ENCODE data around the gene FSIP1.

The FSIP1 gene

DNA sequence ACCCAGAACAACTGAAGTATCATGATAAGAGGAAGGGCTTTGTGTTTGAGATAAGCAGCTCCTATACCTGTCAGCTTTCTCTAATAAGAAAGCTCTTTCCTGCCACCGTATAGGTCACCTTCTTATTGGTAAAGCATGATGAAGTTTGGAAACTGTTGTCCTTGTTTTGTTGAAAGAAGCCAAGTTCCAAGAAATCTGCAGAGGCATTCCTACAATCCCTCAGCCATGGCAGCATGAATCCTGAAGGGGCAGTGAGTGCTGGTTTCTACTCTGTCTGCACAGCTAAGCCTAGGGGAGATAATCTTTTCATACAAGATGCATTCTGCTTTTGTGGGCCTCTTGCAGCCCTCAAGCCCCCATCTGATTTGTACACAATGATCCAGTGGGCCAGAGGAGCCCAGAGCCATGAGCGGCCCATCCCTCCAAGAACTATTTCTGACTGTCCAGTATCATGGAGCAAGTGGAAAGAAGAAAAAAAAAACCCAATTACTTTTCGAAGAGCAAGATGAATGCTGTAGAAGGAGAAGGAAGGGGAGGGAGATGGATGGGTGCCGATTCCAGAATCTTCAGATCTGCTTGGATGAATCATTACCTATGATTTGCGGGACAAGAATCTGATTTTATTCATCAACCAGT lies 203.7 kb downstream of the FSIP1 start:
- peaks cover 3 to 58% (median 42%) of the 10 kb centered on the region in 5 donors for H3K4me1 ChIP-seq (ENCODE audit: control insufficient read depth in 5 of 5, insufficient read depth in 5 of 5, low read length in 5 of 5)
- H3K27ac ChIP-seq (ENCODE audit: low read depth, low read length), result peak overlapping the region; percentile 68
- H3K9ac ChIP-seq (ENCODE audit: low read length in 5 of 5), result no peak overlapping the region
- H3K4me3 ChIP-seq (ENCODE audit: low read depth in 1 of 5, low read length in 5 of 5), result peak overlapping the region; percentile 57 to 64 (median 60)
- H3K9me3 ChIP-seq (ENCODE audit: control insufficient read depth in 5 of 5, low read length in 5 of 5), result no peaks in the 10 kb centered on the region
- H3K27me3 ChIP-seq (ENCODE audit: control insufficient read depth in 5 of 5, insufficient read depth in 4 of 5, low read length in 5 of 5), result no peaks in the 10 kb centered on the region
- H3K36me3 ChIP-seq (ENCODE audit: control insufficient read depth in 5 of 5, insufficient read depth in 5 of 5, low read length in 5 of 5), result peaks cover 5 to 17% (median 10%) of the 10 kb centered on the region in 5 donors

DNA sequence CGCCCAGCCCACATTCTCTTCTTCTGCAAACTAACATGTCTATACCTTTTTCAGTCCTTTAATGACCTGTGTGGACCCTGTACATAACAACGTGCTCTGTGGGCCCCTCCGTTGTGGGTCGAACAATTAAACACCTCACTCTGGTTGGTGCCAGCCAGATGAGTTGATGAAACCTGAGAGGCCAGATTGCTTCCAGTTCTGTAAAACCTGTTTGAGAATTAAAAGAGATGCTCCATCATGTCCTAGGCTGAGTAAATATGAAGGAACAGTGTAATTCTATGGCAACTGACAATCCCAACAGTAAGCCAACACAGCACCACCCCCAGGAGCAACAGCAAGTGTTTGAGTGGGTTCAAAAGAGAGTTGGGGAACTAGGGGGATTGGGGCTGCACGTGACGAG lies 207.5 kb downstream of the FSIP1 start:
- H3K36me3 ChIP-seq (ENCODE audit: control insufficient read depth in 5 of 5, insufficient read depth in 5 of 5, low read length in 5 of 5), result no peaks in the 10 kb centered on the region
- no peaks in the 10 kb centered on the region for H3K27me3 ChIP-seq (ENCODE audit: control insufficient read depth in 5 of 5, insufficient read depth in 4 of 5, low read length in 5 of 5)
- peaks cover 0 to 29% (median 21%) of the 10 kb centered on the region in 5 donors for H3K4me1 ChIP-seq (ENCODE audit: control insufficient read depth in 5 of 5, insufficient read depth in 5 of 5, low read length in 5 of 5)
- no peak overlapping the region for H3K27ac ChIP-seq (ENCODE audit: low read depth, low read length)
- H3K9me3 ChIP-seq (ENCODE audit: control insufficient read depth in 5 of 5, low read length in 5 of 5), result no peaks in the 10 kb centered on the region
- H3K9ac ChIP-seq (ENCODE audit: low read length in 5 of 5), result no peak overlapping the region
- no peak overlapping the region for H3K4me3 ChIP-seq (ENCODE audit: low read depth in 1 of 5, low read length in 5 of 5)

DNA sequence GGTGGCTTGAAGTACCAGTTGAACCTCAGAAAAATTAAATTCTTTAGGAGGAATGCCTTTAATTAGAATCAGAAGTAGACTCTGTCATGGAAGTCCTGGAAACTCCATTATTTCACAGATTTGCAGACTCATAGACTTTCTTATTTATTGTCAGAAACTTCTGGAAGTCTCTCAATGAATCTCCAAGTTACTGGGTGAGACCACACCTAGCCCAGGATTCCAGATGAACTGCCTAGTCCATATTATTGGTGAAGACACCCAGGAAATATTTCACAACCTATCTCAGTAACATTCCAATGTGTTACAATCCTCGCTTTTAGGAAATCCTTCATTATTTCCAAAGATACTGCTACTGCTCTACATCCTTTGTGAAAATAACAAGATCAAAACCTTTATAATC lies 208.2 kb downstream of the FSIP1 start:
- H3K27ac ChIP-seq (ENCODE audit: low read depth, low read length), result peak overlapping the region; percentile 91
- peaks cover 0 to 22% (median 15%) of the 10 kb centered on the region in 5 donors for H3K4me1 ChIP-seq (ENCODE audit: control insufficient read depth in 5 of 5, insufficient read depth in 5 of 5, low read length in 5 of 5)
- H3K9me3 ChIP-seq (ENCODE audit: control insufficient read depth in 5 of 5, low read length in 5 of 5), result no peaks in the 10 kb centered on the region
- H3K4me3 ChIP-seq (ENCODE audit: low read depth in 1 of 5, low read length in 5 of 5), result no peak overlapping the region
- no peaks in the 10 kb centered on the region for H3K27me3 ChIP-seq (ENCODE audit: control insufficient read depth in 5 of 5, insufficient read depth in 4 of 5, low read length in 5 of 5)
- peak overlapping the region in 1 of 5 donors; percentile 13 for H3K9ac ChIP-seq (ENCODE audit: low read length in 5 of 5)
- H3K36me3 ChIP-seq (ENCODE audit: control insufficient read depth in 5 of 5, insufficient read depth in 5 of 5, low read length in 5 of 5), result no peaks in the 10 kb centered on the region

DNA sequence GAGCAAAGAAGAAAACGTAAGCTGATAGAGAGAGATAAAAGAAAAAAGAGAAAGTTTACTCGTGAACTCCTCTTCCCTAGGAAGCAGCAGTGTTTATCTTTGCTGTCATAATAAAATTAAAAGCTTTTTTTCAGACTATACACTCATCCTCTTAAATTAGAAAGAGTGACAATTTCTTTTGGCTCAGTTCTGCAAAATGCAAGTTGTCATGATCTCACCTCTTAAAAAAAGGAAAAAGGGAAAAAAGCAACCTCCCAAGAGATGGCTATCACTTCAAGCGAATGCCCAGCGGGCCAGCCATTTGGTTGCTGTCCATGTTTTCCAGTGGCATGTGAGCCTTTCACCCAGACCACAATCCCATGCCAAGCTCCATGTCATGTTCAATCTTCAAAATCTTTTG lies 208.8 kb downstream of the FSIP1 start:
- peaks cover 0 to 18% (median 9%) of the 10 kb centered on the region in 5 donors for H3K4me1 ChIP-seq (ENCODE audit: control insufficient read depth in 5 of 5, insufficient read depth in 5 of 5, low read length in 5 of 5)
- H3K36me3 ChIP-seq (ENCODE audit: control insufficient read depth in 5 of 5, insufficient read depth in 5 of 5, low read length in 5 of 5), result no peaks in the 10 kb centered on the region
- H3K9me3 ChIP-seq (ENCODE audit: control insufficient read depth in 5 of 5, low read length in 5 of 5), result no peaks in the 10 kb centered on the region
- peak overlapping the region in 1 of 5 donors; percentile 13 for H3K9ac ChIP-seq (ENCODE audit: low read length in 5 of 5)
- no peaks in the 10 kb centered on the region for H3K27me3 ChIP-seq (ENCODE audit: control insufficient read depth in 5 of 5, insufficient read depth in 4 of 5, low read length in 5 of 5)
- no peak overlapping the region for H3K4me3 ChIP-seq (ENCODE audit: low read depth in 1 of 5, low read length in 5 of 5)
- H3K27ac ChIP-seq (ENCODE audit: low read depth, low read length), result peak overlapping the region; percentile 91

DNA sequence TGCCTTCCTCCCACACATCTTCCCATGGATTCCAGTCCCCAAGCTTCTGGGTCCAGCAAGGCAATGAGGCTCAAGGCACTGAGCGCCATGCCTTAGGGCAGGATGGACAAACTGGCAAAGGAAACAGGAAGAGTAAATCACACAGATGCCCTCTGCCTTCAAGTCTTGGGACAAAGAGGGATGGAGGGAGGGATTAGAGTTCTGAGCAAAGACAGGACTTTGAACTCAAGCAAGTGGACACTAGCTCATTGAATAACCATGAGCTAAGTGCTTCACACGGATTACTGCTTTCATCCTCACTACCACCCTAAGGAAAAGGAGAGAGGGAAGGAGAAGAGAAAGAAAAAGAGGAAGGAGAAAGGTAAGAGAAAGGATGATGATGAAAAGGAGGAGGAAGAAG lies 209.4 kb downstream of the FSIP1 start:
- Histone ChIP-seq H3K9ac (ENCODE audit: low read length in 5 of 5) (no peak overlapping the region), H3K27ac (ENCODE audit: low read depth, low read length) (peak overlapping the region; percentile 91), H3K27me3 (ENCODE audit: control insufficient read depth in 5 of 5, insufficient read depth in 4 of 5, low read length in 5 of 5) (no peaks in the 10 kb centered on the region), H3K4me3 (ENCODE audit: low read depth in 1 of 5, low read length in 5 of 5) (no peak overlapping the region), H3K36me3 (ENCODE audit: control insufficient read depth in 5 of 5, insufficient read depth in 5 of 5, low read length in 5 of 5) (no peaks in the 10 kb centered on the region), H3K9me3 (ENCODE audit: control insufficient read depth in 5 of 5, low read length in 5 of 5) (no peaks in the 10 kb centered on the region), H3K4me1 (ENCODE audit: control insufficient read depth in 5 of 5, insufficient read depth in 5 of 5, low read length in 5 of 5) (peaks cover 0 to 14% (median 8%) of the 10 kb centered on the region in 5 donors)

DNA sequence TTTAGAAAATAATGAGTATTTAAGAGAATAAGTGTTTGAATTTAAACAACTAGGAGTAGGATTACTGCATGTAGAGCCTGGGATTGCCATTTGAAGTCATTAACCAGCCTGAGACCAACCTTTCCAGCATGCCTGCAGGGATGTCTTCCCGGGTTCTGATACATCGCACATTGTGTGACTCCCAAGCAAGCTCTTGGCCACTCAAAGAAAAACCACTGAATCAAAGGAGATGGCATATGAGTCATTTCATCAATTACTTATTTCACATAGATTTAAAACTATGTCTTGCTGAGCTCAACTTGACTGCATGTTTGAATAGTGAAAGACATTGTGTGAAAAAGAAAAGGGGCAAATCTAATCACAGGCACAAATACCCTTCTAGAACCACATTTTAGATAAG lies 216.8 kb downstream of the FSIP1 start:
- Histone ChIP-seq H3K36me3 (ENCODE audit: control insufficient read depth in 5 of 5, insufficient read depth in 5 of 5, low read length in 5 of 5) (no peaks in the 10 kb centered on the region), H3K4me1 (ENCODE audit: control insufficient read depth in 5 of 5, insufficient read depth in 5 of 5, low read length in 5 of 5) (no peaks in the 10 kb centered on the region), H3K27me3 (ENCODE audit: control insufficient read depth in 5 of 5, insufficient read depth in 4 of 5, low read length in 5 of 5) (no peaks in the 10 kb centered on the region), H3K9ac (ENCODE audit: low read length in 5 of 5) (no peak overlapping the region), H3K27ac (ENCODE audit: low read depth, low read length) (no peak overlapping the region), H3K4me3 (ENCODE audit: low read depth in 1 of 5, low read length in 5 of 5) (no peak overlapping the region), H3K9me3 (ENCODE audit: control insufficient read depth in 5 of 5, low read length in 5 of 5) (no peaks in the 10 kb centered on the region)

DNA sequence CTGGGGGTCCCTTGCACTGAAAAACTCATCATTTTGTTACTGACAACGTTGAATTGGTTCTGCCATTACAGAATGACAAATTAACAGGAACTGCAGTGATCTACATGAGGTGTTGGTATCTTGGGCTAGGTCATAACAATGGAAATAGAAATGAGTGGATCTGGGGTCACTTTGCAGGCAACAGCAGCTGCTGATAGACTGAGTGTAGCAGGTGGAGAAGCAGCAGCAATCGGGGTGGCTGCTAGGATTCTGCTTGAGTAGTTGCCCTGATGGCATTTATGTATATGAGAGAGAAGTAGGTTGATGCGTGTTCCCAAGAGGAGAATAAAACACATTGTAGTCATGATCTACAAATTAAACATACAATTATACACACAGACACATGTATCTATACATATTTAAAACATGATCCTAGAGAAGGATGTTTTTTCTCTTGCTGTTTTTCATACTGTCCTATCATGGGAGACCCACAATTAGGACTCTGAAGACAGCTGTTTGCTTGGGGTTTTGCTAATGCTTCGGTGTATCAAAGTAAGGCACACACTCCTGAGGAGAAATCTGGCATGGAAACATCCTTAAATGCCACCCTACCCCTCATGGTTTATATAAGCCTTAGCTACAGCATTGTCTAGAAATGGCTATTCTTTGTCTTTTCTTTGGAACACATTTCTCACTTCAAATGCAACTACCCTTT lies 217.5 kb downstream of the FSIP1 start:
- no peaks in the 10 kb centered on the region for H3K4me1 ChIP-seq (ENCODE audit: control insufficient read depth in 5 of 5, insufficient read depth in 5 of 5, low read length in 5 of 5)
- no peaks in the 10 kb centered on the region for H3K36me3 ChIP-seq (ENCODE audit: control insufficient read depth in 5 of 5, insufficient read depth in 5 of 5, low read length in 5 of 5)
- H3K9ac ChIP-seq (ENCODE audit: low read length in 5 of 5), result no peak overlapping the region
- H3K9me3 ChIP-seq (ENCODE audit: control insufficient read depth in 5 of 5, low read length in 5 of 5), result no peaks in the 10 kb centered on the region
- no peak overlapping the region for H3K27ac ChIP-seq (ENCODE audit: low read depth, low read length)
- no peaks in the 10 kb centered on the region for H3K27me3 ChIP-seq (ENCODE audit: control insufficient read depth in 5 of 5, insufficient read depth in 4 of 5, low read length in 5 of 5)
- H3K4me3 ChIP-seq (ENCODE audit: low read depth in 1 of 5, low read length in 5 of 5), result no peak overlapping the region

DNA sequence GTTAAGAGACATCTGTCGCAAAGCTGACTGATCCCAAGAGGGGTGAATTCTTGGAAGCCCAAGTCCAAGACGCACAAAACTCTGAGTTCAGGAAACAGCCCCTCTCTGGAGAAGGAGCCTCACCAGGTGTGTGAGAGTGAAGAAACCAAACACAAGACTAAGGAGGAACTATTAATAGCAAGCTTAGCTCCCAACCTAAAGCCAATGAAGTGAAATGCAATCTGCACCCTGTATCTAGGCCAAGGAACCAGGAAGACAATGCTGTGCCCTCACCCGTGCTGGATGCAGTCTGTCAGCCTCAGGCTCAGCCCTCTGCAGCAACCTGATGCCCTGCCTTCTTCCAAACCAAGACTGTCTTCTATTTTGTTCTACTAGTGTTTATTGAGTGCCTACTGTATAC lies 224.2 kb downstream of the FSIP1 start:
- Histone ChIP-seq H3K27ac (ENCODE audit: low read depth, low read length) (no peak overlapping the region), H3K36me3 (ENCODE audit: control insufficient read depth in 5 of 5, insufficient read depth in 5 of 5, low read length in 5 of 5) (no peaks in the 10 kb centered on the region), H3K27me3 (ENCODE audit: control insufficient read depth in 5 of 5, insufficient read depth in 4 of 5, low read length in 5 of 5) (no peaks in the 10 kb centered on the region), H3K9me3 (ENCODE audit: control insufficient read depth in 5 of 5, low read length in 5 of 5) (no peaks in the 10 kb centered on the region), H3K9ac (ENCODE audit: low read length in 5 of 5) (no peak overlapping the region), H3K4me3 (ENCODE audit: low read depth in 1 of 5, low read length in 5 of 5) (no peak overlapping the region), H3K4me1 (ENCODE audit: control insufficient read depth in 5 of 5, insufficient read depth in 5 of 5, low read length in 5 of 5) (no peaks in the 10 kb centered on the region)

DNA sequence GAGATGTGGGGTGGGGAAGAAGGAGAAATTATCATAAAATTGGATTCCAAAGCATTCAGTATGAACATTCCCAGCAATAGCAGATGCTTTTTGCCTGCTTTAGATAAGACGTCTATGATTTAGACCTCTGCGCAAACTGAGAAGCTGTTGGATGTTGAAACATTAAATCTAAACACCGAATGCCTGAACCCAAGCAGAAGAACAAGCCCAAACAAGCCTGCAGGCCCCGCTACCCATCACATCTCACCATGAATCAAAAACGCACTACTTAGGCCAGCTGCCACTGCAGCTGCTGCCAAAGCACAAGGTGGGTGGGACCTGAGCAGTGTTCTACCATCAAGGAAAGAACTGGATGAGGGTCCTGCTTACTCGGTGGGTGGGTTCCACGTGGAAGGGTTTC lies 226.2 kb downstream of the FSIP1 start:
- H3K27ac ChIP-seq (ENCODE audit: low read depth, low read length), result no peak overlapping the region
- H3K27me3 ChIP-seq (ENCODE audit: control insufficient read depth in 5 of 5, insufficient read depth in 4 of 5, low read length in 5 of 5), result no peaks in the 10 kb centered on the region
- no peak overlapping the region for H3K9ac ChIP-seq (ENCODE audit: low read length in 5 of 5)
- H3K9me3 ChIP-seq (ENCODE audit: control insufficient read depth in 5 of 5, low read length in 5 of 5), result no peaks in the 10 kb centered on the region
- no peak overlapping the region for H3K4me3 ChIP-seq (ENCODE audit: low read depth in 1 of 5, low read length in 5 of 5)
- H3K36me3 ChIP-seq (ENCODE audit: control insufficient read depth in 5 of 5, insufficient read depth in 5 of 5, low read length in 5 of 5), result no peaks in the 10 kb centered on the region
- peaks cover 0 to 5% (median 0%) of the 10 kb centered on the region in 5 donors for H3K4me1 ChIP-seq (ENCODE audit: control insufficient read depth in 5 of 5, insufficient read depth in 5 of 5, low read length in 5 of 5)

DNA sequence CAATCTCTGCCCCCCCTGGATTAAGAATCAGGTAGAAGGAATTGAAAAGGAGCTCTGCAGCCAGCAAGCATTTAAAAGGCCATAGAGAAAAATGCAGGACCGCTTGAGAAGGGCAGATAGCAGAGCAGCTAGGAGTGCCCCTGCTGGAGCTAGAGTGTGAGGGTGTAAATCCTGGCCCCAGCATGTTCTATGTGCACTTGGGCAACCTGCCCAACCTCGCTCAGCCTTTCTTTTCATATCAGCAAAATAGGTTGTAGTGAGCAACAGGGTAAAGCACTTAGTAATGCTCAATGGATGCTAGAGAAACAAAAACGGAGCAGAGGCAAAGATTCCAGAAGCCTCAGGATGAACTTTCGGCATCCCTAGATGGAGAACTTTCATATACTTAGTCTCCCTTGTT lies 226.8 kb downstream of the FSIP1 start:
- Histone ChIP-seq H3K4me3 (ENCODE audit: low read depth in 1 of 5, low read length in 5 of 5) (no peak overlapping the region), H3K9ac (ENCODE audit: low read length in 5 of 5) (no peak overlapping the region), H3K36me3 (ENCODE audit: control insufficient read depth in 5 of 5, insufficient read depth in 5 of 5, low read length in 5 of 5) (no peaks in the 10 kb centered on the region), H3K4me1 (ENCODE audit: control insufficient read depth in 5 of 5, insufficient read depth in 5 of 5, low read length in 5 of 5) (peaks cover 0 to 5% (median 0%) of the 10 kb centered on the region in 5 donors), H3K27ac (ENCODE audit: low read depth, low read length) (no peak overlapping the region), H3K9me3 (ENCODE audit: control insufficient read depth in 5 of 5, low read length in 5 of 5) (no peaks in the 10 kb centered on the region), H3K27me3 (ENCODE audit: control insufficient read depth in 5 of 5, insufficient read depth in 4 of 5, low read length in 5 of 5) (no peaks in the 10 kb centered on the region)

Measured in subcutaneous abdominal adipose tissue (tissue), 5 donors.